Stimulated activated CD4-positive, alpha-beta T cell treated with anti-CD3 and anti-CD28 coated beads, Interleukin-2, amount 100 ng/mL, for 48 hours (primary cell): ENCODE data around the gene SYT1.

ENCODE experiments used
- DNase-seq, 2 donors: peaks; one replicate each; pipeline ENCODE4 v3.0.0-alpha.2; 2020

The SYT1 gene

DNA sequence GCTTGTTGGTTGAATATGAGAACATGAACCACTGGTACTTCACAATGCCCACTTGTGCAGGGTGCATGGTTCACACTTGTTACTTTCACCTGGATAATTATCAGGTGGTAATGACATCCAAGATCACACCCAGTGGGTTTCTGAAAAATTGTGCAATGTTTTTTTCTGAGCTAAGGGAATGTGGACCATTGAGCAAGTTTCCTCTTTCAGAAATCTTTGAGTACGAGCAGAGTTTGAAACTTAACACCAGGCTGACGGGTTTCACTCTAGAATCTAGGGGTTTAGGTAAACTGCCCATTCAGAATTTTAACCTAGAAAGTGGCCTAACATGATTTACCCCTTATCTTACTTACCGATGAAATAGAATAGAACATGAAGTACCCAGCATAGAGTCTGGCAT, 436.6 kb downstream of the SYT1 start:
- no peak for DNase-seq

DNA sequence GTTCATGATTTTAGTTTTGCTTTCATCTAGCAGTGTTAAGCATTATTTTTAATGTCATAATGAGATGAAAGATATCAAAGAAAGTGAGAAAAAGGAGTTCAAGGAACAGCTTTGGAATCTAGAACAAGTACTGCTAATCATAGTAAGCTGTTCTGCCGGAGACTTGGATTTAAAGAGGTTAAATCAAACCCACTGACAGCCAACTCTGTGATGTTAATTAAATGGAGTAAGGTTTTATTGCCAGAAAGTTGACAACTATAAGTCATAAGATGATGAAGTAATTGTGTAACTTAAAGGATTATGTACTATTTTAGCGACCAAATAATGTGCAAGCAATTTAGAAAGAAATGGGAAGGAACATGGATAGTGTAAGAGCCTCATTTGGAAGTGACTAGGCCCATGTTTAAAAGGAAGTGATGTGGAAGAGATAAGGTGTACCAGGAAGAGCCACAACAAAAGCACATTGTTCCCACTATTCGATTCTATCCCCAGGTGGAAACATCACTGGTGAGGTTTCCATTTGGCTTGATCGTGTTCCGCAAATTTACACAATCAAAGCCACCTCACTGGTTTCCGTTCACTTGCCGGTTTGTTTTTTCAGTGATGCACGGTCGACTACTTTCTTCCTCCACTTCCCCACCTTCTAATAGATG, 437.7 kb downstream of the SYT1 start:
- no peak for DNase-seq

DNA sequence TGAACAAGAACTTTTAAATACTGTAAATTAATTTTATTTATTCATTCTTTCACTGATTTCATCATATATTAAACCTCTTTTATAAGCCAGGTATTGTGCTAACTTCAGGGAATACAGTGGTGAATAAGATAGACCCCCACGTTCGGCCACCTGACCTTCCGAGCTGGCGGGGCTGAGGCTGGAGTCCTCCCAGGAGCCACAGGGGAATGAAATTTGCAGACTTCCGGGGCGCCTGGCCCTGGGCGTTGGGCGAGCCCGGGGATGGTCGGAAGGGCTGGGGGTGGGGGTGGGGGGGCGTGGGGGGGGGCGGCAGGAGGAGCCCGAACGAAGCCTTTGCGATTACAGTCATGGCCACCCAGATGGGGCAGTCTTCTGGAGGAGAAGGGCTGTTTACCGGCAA, 442.8 kb downstream of the SYT1 start:
- no peak for DNase-seq

DNA sequence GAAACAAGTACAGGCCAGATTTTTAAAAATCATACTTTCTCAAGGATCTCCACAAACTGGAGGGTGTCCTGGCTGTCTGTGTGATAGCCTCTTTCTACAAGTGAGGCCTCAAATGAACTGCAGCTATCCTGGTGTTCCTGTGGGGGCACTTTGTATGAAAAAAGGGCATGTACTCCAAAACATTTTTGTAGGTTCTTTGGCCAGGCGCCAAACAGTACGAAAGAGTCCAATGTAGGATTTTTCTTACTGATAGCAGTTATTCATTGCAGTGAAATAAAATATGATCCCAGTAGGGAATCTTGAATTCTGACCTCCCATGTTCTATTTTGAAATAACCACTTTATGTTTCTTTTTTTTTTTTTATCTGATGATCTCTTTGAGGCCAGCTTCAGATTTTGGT, 444.5 kb downstream of the SYT1 start:
- DNase-seq, result no peak

DNA sequence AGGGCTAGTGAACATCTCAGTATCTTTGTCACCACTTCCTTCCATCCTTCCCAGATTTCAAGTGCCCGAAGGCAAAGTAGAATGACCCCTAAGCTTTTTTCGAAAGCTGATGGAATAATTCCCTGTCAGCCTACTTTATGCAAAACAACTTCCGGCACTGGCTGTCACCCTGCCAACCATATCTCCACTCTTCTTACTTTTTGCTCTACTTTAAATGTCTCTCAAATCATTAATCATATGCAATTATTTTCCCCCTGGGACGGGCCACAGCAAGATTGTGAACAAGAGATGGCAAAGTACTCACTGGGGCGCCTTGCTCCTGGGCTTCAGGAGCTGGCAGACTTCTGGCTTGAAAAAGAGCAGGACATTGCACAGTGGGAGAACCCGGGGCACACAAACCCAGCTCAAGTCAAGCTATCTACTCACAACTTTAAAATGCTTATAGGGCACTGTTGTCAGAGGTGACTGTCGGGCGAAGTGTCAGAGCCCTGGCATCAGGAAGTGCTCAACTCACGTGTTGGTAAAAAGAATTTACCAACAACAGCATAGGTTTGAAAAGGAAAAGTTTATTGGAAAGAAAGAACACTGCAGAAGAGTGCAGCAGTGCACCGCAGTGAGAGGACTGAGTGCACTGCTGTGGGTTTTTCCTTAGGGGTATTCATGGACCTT, 452.7 kb downstream of the SYT1 start:
- DNase-seq, result no peak

DNA sequence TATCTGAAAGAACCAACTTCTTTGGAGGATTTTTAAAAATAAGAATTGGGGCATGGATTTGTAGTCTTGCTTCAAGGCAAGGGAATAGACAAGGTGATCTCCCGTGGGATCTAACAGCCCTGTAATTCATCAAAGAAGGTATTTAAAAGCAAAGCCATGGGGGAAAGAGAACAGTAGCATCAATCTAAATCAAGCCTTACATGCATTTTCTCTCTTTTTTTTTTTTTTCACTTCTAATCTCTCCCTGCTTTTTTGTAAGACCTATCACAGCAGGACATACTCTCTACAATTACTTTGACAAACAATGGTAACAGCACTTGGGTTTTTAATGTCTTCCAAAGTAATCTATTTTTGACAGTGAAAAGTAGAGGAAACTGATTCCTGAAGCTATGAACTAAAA, 458.3 kb downstream of the SYT1 start:
- DNase-seq, result no peak

DNA sequence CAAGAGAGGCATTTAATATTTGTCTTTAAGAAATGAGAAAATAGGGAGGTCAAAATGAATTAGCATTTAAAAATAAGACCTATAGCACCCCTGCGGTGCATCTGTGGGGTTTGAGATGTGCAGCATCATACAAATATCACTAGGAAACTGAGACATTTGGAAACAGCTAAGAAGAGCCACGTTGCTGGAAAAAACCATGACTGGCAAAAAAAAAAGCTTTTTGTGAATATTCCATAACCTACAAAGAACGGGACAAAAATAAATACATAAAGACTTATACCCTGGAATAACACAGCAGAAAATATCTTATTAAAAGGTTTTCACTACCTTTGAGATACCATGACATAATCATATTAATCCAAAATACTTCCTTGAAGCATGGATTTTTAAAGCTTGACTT, 460.0 kb downstream of the SYT1 start:
- no peak for DNase-seq

DNA sequence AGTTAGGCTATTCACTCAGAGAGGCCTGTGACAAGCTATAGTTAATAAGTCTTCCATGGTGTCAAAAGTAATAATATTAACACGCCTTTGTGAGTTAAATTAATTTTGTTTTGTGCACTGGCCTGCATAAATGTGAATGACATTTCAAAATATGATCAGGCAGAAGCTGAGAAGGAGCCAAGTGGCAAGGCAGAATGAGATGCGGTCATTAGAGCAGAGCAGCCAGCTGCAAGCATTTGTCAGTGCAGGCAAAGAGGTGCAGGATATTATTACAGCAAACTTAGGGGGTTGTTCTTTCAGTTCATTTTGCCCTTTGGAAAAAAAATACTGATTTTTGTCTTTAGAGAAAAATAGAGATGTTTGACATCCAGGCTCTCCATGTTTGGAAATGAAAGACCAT, 461.6 kb downstream of the SYT1 start:
- DNase-seq, result no peak

DNA sequence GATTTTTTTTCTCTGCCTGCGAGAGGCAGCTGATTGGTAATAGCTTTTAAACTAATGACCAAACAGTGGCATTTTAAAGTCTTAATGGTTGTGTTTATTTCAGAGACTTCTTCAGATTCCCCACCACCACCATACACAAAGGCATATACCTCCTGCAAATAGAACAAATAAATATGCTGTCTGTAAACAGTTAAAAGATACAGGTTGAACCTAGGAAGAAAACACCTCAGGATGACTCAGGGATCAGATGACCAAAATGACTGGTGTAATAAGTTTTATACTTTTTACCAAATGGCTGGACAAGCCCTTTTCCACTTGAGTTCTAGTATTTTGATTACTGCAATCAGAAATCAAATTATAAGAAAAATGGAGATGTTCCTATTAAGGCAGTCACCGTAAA, 462.1 kb downstream of the SYT1 start:
- no peak for DNase-seq

DNA sequence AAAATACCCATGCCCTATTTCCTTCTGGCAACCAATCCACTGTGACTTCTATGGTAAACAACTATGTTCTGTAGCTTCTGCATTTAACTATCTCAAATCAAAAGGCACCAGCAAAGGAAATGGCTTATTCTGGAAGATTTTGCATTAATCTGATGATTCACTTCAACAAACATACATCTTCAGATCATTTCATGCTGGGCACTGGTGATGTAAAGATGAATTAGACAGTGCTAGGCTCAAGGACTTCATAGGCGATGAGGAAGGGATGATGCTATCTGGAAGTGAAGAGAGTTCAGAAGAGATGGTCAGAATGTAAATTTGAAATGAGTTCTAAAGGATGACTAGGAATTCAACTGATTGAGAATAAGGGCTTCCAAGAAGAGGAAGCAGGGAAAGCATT, 462.9 kb downstream of the SYT1 start:
- DNase-seq, result no peak

DNA sequence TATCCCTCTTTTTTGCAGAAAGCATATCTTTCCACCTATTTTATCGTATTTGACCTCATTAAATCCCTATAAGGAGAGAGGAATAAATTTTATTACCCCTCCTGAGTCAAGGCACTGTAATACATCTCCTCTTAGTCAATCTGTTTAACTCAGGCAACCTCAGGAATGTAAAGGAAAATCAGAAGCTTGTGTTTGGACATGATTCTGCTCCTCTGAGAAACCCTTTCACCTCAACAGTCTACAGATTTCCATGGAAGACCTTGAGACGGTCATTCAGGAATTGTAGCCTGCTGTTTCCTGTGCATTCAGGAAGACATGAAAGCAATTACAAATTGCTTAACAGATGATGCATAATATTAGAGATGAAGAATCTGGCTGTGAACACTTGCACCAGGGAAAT, 465.4 kb downstream of the SYT1 start:
- DNase-seq, result no peak

DNA sequence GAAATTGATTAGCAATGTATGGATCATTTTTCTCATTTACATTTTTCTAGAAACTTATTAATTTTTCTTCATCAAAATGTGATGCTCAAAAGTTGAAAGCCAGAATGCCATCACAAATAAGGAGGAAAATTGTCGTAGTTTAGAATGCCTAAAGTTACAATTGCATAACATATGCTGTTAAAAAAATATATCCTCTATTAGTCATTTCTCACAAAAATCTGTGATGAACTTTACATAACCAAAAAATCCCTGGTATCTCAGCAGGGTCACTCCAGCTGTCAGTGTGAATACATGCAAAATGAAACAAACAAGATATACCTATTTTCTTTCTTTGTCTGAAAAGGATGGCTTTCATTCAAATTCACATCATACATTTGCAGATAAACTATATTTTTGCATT, 467.3 kb downstream of the SYT1 start:
- DNase-seq, result no peak

DNA sequence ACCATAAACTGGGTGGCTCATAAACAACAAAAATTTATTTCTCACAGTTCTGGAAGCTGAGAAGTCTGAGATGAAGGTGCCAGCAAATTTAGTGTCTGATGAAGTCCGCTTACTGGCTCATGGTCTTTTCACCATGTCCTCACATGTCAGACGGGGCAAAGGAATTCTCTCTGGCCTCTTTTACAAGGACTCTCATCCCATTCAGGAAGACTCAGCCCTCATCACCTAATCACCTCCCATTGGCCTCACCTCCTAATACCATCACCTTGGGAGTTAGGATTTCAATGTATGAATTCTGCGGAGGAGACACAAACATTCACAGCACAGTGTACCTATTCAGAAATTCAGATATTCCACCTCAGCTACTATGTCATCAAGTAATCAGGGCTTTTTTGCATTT, 468.6 kb downstream of the SYT1 start:
- no peak for DNase-seq

DNA sequence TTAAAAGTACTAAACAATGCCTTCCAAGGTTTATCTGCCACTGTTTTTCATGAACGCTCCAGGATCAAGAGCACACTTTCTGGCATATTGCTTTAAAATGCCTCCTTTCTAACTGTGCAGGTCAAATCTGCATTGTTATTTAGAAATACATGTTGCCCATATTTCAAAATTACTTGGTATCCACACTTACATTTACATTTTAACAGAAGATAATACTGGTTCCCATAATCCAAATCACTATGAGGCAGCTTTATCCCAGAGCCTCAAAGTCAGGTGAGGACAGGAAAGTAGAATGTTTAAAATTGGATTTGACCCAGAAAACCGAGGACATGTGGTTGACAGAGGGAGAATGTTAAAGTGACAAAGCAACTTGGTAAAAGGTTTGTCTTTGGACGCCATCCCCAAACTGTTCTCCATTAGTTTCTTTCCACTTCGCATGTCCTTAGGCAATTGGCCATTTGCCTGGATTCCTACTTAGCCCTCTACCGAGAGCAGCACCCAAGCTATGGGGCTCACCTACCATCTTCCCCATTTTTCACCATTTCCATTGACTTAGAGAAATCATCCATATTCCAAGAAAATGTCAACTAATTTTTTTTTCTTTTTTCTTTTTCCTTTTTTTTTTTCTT, 473.2 kb downstream of the SYT1 start:
- no peak for DNase-seq

DNA sequence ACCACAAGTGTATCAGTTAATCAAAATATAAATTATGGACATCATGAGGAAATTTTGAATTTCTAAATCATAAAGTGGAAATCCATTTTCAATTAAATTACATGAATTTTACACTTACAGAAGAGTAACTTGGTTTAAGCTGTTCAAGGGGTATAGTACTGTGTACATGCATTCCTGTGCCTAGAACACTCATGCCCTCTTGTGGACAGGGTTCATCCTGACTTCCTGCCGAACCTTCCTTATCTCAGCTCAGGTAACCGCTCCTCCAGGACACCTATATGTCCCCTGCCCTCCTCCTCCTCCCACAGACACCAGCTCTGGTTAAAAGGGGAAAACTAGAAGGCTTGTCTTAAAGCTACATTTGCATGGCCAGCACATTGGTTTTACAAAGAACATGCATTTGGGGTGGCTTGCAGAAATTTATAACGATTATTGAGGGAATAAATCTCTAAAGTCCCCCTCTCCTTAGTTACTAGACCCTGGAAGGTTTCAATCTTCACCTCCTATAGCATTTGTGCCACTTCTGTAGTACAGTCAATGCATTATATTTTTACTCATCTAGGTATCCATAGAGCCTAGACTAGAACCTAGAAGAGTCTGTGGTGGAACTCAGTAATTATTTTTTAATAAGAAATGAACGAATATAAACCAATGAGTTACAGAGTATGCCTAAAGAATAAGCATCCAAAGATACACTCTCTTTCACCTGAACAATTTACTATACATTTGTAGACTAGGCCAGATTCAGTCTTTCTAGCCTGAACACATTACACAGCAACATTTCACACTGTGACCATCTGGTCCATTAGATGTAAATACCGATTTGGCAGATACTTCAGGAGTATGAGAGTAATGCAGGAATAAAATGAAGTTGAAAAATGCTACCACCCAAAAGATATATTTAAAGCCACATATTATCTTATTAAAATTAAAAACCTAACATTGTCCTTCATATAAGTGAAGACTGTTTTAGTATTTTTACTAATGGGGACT, 480.6 kb downstream of the SYT1 start:
- no peak for DNase-seq

DNA sequence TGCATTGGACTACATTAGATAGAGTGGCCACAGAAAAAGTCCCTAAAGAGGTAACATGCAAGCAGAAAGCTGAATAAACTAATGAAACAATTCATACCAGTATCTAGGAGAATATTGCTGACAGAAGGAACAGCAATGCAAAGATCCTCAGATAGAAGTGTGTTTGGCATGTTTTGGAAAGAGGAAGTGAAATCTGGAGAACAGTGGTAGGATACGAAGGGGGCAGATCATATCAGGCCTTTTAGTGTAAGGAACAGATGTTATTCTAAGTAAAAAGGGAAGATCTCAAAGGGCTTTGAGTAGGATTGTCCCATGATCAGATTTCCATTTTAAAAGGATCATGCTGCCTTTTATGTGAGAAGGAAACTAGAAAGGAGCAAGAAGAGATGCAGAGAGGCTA, 483.3 kb downstream of the SYT1 start:
- no peak for DNase-seq

DNA sequence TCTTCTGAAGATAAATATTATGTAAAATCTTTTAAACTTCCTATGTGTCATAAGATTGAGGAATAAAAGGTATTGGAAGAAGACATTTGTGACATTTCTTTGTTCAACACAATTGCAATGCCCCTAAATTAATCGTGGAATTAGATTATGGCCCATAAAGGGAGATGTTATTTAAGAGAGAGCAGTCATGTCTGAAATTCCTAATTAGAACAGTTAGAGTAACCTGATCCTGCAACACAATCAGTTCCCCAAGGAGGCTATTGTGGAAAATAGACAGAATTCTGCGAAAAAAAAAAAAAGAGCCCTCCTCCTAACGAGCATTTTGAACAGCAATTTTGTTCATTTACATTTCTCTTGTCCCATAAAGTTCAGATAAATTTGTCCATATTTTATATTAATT, 486.7 kb downstream of the SYT1 start:
- DNase-seq, result no peak

DNA sequence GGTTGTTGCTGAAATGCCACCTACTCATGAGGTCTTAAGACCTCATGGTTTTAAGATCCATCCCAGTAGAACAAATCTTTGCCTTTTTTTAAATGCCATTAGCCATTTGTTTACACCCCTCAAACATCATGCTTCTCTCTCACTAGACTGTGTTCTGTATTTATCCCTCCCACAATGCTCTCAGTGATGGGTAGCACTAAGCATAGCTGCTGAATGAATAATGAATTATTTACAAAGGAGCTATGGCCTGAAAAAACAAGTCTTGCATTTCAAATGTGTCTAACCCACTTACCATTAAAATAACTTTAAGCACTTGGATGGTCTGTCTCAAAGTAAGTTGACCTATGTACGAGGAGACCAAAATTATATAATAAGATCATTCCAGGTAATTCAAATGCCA, 491.6 kb downstream of the SYT1 start:
- no peak for DNase-seq

DNA sequence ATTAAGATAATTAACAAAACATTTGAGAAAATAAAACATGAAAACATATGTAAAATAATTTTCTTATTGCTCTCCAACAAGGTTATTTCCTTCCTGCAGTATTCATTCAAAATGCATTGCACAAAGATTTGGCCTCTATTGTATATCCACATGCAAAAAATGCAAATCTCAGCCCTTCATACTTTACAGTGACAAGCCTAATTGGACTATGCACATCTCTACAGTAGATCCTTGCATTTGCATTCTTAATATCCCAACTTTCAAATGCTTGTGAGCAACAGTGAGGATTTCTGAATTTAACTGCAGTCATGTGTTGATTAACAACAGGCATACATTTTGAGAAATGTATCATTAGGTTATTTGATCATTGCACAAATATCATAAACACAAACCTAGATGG, 492.5 kb downstream of the SYT1 start:
- no peak for DNase-seq

DNA sequence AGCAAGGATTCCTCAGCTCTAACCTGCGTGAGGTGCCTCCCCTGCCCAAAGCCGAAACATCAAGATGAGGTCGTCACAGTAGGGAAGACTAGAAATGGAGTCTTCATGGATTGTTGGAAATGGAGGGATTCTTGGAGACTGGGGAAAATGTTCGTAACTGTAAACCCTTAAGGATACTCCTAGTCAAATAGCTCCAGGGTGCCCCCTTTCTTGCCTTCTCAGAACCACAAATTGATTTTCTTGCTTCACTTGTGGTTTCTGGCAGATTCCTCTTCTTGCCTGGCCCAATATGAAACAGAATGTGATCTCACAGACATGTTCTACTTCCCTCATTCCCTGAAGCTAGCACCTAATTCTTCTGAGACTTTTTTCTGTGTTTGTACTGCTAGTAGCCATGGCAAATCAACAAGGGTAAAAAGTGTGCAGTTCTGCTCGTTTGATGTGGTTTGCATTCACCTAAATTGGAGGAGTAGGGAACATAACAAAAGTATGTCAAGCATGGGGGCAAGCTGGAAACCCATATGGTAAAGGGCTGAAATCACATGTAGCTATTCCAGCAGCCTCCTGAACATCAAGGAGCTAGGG, 494.2 kb downstream of the SYT1 start:
- no peak for DNase-seq

DNA sequence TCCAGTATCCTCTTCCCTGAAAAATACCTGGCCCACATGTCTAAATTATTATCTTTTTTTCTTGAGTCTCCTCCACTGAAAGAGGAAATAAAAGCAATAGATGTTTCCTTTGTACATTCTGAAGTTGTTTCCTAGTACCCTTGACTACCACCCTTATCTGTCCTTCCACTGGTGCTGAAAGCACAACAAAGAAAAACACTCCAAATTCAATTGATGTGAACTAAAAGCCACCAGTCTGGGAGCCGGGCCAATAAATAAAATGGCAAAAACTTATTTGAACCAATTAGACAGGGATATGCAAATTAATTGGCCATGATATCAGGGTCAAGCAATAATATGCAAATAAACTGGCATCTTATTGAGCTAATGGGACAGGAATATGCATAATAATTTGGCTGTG, 495.7 kb downstream of the SYT1 start:
- no peak for DNase-seq

DNA sequence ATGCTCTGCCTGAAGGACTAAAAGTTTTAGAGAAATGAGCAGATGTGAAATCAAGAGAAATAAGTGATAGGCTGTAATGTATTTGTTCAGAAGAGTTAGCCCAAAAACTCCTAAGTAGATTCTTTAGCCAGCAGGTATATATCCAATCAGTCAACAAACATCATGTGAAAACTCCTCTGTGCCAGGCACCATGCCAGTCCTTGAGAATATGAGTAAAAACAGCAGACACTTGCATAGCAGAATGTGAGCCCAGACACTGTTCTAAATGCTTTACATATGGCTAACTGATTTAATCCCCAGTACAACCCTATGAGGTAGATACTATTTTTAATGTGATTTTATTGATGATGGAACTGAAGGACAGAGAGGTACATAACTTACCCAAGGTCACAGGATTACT, 496.4 kb downstream of the SYT1 start:
- DNase-seq, result no peak

DNA sequence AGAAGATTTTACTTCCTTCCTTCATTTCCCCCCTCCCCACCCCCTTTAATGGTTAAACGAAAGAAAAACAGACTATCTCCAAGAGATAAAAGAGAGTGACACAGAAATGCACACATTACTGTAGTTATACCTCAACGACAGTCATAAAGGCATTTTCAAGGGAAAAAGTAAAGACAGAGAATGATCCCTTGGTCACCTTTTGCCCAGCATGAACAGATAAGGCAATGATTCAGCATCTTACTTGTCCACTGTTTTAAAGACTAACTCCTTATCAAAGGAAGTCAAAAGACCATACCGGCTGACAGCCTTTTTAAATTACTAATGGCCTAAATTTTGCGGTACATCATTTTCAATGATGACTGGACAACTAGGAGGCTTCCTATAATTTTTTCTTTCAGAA, 499.6 kb downstream of the SYT1 start:
- no peak for DNase-seq
